Tibial nerve (tissue), 4 donors: ENCODE results near the gene NAP1L4. TPM values are rescaled to one million over a fixed set of nuclear protein-coding genes. Genes with fewer than 3 reads are reported as not detected.

ENCODE experiments used
- DNase-seq, 2 donors: peaks; one replicate each; pipeline ENCODE4 v3.0.0-alpha.2; 2019; ENCODE audit warnings: low spot score in 2 of 2
- H3K27ac ChIP-seq, 4 donors: fragments of 200-600 bp; sonication (generic) in 3 of 4; one replicate each; pipeline ENCODE4 v1.5.1; 2017 to 2019; ENCODE audit warnings: mild to moderate bottlenecking in 1 of 4
- H3K27me3 ChIP-seq, 2 donors: fragments of 200-600 bp; sonication (generic) in 1 of 2; one replicate each; pipeline versions ENCODE4 v1.5.1 to v1.6.0; 2017 to 2019
- H3K36me3 ChIP-seq, 3 donors: fragments of 200-600 bp; sonication (generic); one replicate each; pipeline ENCODE4 v1.5.1; 2018 to 2019
- H3K4me1 ChIP-seq, 4 donors: fragments of 200-600 bp; sonication (generic) in 3 of 4; one replicate each; pipeline ENCODE4 v1.5.1; 2017 to 2019
- H3K4me3 ChIP-seq, 4 donors: fragments of 200-600 bp; sonication (generic) in 3 of 4; one replicate each; pipeline ENCODE4 v1.5.1; 2017 to 2019; ENCODE audit warnings: mild to moderate bottlenecking in 1 of 4, moderate library complexity in 1 of 4
- H3K9me3 ChIP-seq, 4 donors: fragments of 200-600 bp; sonication (generic) in 3 of 4; one replicate each; pipeline ENCODE4 v1.5.1; 2017 to 2019
- CTCF ChIP-seq, 5 experiments: fragments of 200-600 bp in 3 of 5; fragments of 450-650 bp in 2 of 5; sonication (generic) in 3 of 5; IDR thresholded peaks; one replicate each; pipeline ENCODE4 v1.5.1; 2016 to 2019; ENCODE audit warnings: antibody characterized with exemption in 5 of 5, mild to moderate bottlenecking in 3 of 5, moderate library complexity in 2 of 5
- EP300 ChIP-seq, 2 donors: sonication (generic); formaldehyde crosslinking; IDR thresholded peaks; one replicate each; pipeline ENCODE4 v1.6.1; 2017; ENCODE audit warnings: antibody characterized with exemption in 2 of 2, mild to moderate bottlenecking in 1 of 2
- POLR2A ChIP-seq, 2 donors: fragments of 450-650 bp; IDR thresholded peaks; one replicate each; pipeline ENCODE4 v1.6.1; 2017; ENCODE audit warnings: antibody characterized with exemption in 2 of 2, mild to moderate bottlenecking in 2 of 2, moderate library complexity in 2 of 2
- WGBS, 2 donors: methylation state at CpG; one replicate each; pipeline ENCODE4 v1.1.5; 2018; 5-methylcytosine and 5-hydroxymethylcytosine counted together
- total RNA-seq, 4 donors: library from RNA; depleted of rRNA; stranded (reverse); fragments of >200 nt; gene quantifications; one replicate each; pipeline ENCODE4 v1.1.0, GENCODE V29; 2016

NAP1L4 gene
- total RNA-seq, 4 donors from 2014 or later = 94.3 to 129 (median 111) TPM

- no peak for DNase-seq
- no peak overlapping the region for H3K4me3 ChIP-seq
- H3K36me3 ChIP-seq = peaks cover 0 to 7% (median 3%) of the 10 kb centered on the region in 3 donors
- no peaks in the 10 kb centered on the region for H3K27me3 ChIP-seq
- H3K4me1 ChIP-seq = peaks cover 0 to 51% (median 14%) of the 10 kb centered on the region in 4 donors
- H3K27ac ChIP-seq = no peak overlapping the region
- H3K9me3 ChIP-seq = no peaks in the 10 kb centered on the region
- WGBS, 2 donors = 88 to 93% methylated on average over 4 of the region's 4 CpGs
- TF ChIP-seq CTCF (IDR thresholded peaks at IDR 0.05) = no peak
- no peak for TF ChIP-seq EP300 (IDR thresholded peaks at IDR 0.05)
- no peak for TF ChIP-seq POLR2A (IDR thresholded peaks at IDR 0.05)
Measured at GRCh38 chr11:2983908-2984307, 8.2 kb downstream of the NAP1L4 start.

GRCh38 chr11:2982214-2982613 lies 9.9 kb downstream of the NAP1L4 start:
- H3K27ac ChIP-seq = no peak overlapping the region
- peaks cover 0 to 24% (median 7%) of the 10 kb centered on the region in 3 donors for H3K36me3 ChIP-seq
- no peak for DNase-seq
- no peaks in the 10 kb centered on the region for H3K27me3 ChIP-seq
- H3K9me3 ChIP-seq = no peaks in the 10 kb centered on the region
- H3K4me3 ChIP-seq = no peak overlapping the region
- H3K4me1 ChIP-seq = peaks cover 0 to 34% (median 3%) of the 10 kb centered on the region in 4 donors
- WGBS, 2 donors = 70 to 79% methylated on average over 2 of the region's 2 CpGs
- no peak for TF ChIP-seq EP300 (IDR thresholded peaks at IDR 0.05)
- no peak for TF ChIP-seq POLR2A (IDR thresholded peaks at IDR 0.05)
- no peak for TF ChIP-seq CTCF (IDR thresholded peaks at IDR 0.05)

GRCh38 chr11:2981130-2981529 lies 11.0 kb downstream of the NAP1L4 start:
- peaks cover 0 to 35% (median 9%) of the 10 kb centered on the region in 3 donors for H3K36me3 ChIP-seq
- no peaks in the 10 kb centered on the region for H3K9me3 ChIP-seq
- WGBS, 2 donors = 84 to 86% methylated on average over 8 of the region's 8 CpGs
- TF ChIP-seq CTCF (IDR thresholded peaks at IDR 0.05) (no peak), EP300 (IDR thresholded peaks at IDR 0.05) (no peak), POLR2A (IDR thresholded peaks at IDR 0.05) (no peak)
- H3K27ac ChIP-seq = no peak overlapping the region
- DNase-seq = no peak
- H3K4me1 ChIP-seq = peaks cover 0 to 31% (median 2%) of the 10 kb centered on the region in 4 donors
- H3K4me3 ChIP-seq = no peak overlapping the region
- H3K27me3 ChIP-seq = no peaks in the 10 kb centered on the region

- Histone ChIP-seq H3K9me3 (no peaks in the 10 kb centered on the region), H3K27me3 (no peaks in the 10 kb centered on the region), H3K27ac (no peak overlapping the region), H3K4me1 (peaks cover 0 to 26% (median 2%) of the 10 kb centered on the region in 4 donors), H3K4me3 (no peak overlapping the region), H3K36me3 (peaks cover 0 to 43% (median 12%) of the 10 kb centered on the region in 3 donors)
- no peak for DNase-seq
- WGBS, 2 donors = 80 to 84% methylated on average over 6 of the region's 6 CpGs
- TF ChIP-seq POLR2A (IDR thresholded peaks at IDR 0.05) (no peak), CTCF (IDR thresholded peaks at IDR 0.05) (no peak), EP300 (IDR thresholded peaks at IDR 0.05) (no peak)
Measured at GRCh38 chr11:2980168-2980840, 11.8 kb downstream of the NAP1L4 start.

GRCh38 chr11:2977113-2977512 lies 15.0 kb downstream of the NAP1L4 start:
- Histone ChIP-seq H3K27me3 (no peaks in the 10 kb centered on the region), H3K36me3 (peaks cover 0 to 74% (median 16%) of the 10 kb centered on the region in 3 donors), H3K4me1 (peaks cover 0 to 9% (median under 1%) of the 10 kb centered on the region in 4 donors), H3K27ac (no peak overlapping the region), H3K9me3 (no peaks in the 10 kb centered on the region), H3K4me3 (no peak overlapping the region)
- TF ChIP-seq POLR2A (IDR thresholded peaks at IDR 0.05) = no peak
- TF ChIP-seq CTCF (IDR thresholded peaks at IDR 0.05) = no peak
- TF ChIP-seq EP300 (IDR thresholded peaks at IDR 0.05) = no peak
- 76 to 84% methylated on average over 7 of the region's 7 CpGs for WGBS, 2 donors
- no peak for DNase-seq
